NCI-H128 (cell line): ENCODE measurements around the gene HAPLN3.
"Not testable (repeated sequence)": the region's sequence is repeated elsewhere in the genome, so short reads cannot be mapped to it uniquely, and the experiment has no call there.

Experiments used
- DNase-seq: peaks from one replicate; lab custom pipeline; 2025; ENCODE audit not compliant: unreplicated experiment; lab: John Stamatoyannopoulos, UW

HAPLN3 gene

GRCh38 chr15:88894819-88895767, at the start of gene HAPLN3:
Gene HAPLN3 (minus strand): TSS chr15:88895544. CDS start chr15:88887298, 8,246 bp downstream.
- DNase-seq, result no peak

- DNase-seq, result no peak
These were observed 44.8 kb upstream of the HAPLN3 start for GRCh38 chr15:88940110-88940675.

GRCh38 chr15:88939486-88939806, 44.1 kb upstream of the HAPLN3 start:
- DNase-seq, result no peak

DNA sequence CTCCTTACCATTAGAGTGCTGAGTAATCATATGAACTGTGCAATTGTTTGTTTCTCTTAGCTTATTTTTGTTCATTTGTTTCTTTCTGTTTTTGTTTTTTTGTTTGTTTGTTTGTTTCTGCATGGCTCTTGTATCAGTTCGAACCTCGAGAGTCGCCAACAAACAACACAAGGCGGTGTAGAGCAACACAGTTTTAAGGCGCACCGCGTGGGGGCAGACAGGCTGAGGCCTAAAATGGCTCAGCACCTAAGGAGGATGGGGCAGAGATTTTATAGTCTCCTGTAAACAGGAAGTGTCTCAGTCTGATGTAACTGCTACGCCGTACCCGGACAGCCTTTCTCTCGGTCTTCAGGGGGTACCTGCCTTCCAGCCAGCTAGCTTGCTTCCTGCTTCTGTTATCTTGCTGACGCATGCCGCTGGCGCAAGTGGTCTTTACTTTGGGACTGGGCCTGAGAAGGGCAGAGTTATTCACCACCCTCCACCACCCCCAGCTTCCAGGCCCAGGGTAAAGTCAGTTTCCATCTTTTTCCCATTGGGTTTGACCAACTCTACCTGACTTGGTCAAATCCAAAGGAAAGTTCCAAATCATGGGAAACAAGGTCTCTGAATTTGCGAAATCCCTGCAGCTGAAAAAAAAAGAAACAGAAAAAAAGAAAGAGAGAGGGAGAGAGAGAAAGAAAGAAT, 43.6 kb upstream of the HAPLN3 start:
- no peak for DNase-seq

DNA sequence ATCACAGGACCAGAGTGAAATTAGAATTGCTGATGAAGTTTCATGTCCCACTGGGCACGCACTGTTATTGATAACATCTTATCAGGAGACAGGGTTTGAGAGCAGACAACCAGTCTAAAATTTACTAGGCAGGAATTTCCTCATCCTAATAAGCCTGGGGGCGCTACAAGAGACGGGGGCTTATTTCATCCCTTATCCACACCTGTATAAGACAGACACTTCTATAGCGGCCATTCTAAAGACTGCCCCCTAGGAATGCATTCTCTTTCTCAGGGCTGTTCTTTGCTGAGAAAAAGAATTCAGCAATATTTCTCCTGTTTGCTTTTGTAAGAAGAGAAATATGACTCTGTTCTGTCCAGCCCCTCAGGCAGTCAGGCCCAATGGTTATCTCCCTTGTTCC, 39.1 kb upstream of the HAPLN3 start:
- DNase-seq, result not testable (repeated sequence)

DNA sequence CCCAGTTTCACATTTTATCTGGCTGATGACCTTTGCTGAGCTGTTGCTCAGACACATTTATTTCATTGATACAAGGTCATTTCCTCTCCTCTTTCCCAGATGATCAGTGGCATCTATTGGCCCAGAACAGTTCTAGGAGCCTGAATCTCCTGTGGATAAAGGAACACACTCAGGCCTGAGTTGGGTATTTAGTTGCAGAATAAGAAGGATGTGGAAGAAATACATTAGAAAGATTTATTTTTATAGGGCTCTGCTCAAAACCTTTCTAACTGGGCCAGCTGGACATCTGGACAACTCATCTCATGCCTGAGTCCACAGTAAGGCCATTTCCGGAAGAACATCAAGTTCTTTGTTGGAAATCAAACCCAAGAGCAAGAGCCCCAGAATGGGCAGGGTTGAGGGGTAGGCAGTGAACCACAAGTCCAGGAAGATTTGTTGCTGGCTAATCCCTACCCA, 37.6 kb upstream of the HAPLN3 start:
- DNase-seq, result no peak

DNA sequence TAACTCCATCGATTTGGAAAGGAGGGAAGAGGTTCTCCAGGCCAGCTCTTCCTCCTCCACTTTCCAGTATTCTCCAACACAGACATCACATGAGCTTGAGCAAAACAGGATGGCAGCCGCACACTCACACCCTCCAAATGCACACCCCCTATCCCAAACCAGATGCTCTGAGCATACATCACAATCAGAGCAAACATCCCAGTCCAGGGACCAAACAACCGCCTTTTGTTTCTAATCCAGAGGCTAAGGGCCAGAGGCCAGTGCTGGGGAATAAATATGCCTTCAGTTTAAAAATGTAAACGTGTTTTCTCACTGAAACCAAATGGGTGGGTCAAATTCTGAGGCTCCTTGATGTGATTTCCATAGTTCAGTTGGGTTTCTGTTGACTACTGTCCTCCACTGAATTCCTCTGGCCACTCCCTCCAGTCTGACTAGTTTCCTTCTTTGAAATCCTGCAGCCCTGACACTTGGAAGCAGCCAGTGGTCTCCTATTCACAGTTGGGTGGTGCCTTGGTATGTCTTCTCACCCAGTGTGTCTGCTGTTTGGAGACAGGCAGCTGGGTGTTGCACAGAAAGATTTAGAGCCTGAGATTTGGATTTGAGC, 37.0 kb upstream of the HAPLN3 start:
- no peak for DNase-seq

- DNase-seq, result no peak
These were observed 35.2 kb upstream of the HAPLN3 start for GRCh38 chr15:88930579-88930978.

GRCh38 chr15:88929358-88930098, 34.2 kb upstream of the HAPLN3 start:
- not testable (repeated sequence) for DNase-seq

DNA sequence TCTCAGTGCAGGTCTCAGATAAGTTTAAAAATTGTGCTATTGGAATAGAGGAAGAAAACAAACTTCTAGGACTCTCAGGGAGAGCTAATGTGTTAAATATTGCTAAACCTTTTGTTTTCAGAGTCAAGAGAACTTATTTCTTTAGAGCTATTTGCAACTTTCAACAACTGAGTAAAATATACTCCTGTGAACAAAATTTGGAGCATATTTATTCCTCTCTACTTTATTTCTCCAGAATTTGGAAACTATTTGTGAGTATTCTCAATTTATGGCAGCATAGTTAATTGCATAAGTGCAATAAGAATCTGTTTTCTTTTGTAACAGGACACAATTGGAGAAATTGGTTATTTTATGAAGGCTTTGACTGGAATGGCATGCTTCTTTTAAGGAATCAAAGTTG, 32.8 kb upstream of the HAPLN3 start:
- not testable (repeated sequence) for DNase-seq

GRCh38 chr15:88925648-88926047, 30.3 kb upstream of the HAPLN3 start:
- not testable (repeated sequence) for DNase-seq

- DNase-seq, result not testable (repeated sequence)
These were observed 25.6 kb upstream of the HAPLN3 start for GRCh38 chr15:88920892-88921435.

DNA sequence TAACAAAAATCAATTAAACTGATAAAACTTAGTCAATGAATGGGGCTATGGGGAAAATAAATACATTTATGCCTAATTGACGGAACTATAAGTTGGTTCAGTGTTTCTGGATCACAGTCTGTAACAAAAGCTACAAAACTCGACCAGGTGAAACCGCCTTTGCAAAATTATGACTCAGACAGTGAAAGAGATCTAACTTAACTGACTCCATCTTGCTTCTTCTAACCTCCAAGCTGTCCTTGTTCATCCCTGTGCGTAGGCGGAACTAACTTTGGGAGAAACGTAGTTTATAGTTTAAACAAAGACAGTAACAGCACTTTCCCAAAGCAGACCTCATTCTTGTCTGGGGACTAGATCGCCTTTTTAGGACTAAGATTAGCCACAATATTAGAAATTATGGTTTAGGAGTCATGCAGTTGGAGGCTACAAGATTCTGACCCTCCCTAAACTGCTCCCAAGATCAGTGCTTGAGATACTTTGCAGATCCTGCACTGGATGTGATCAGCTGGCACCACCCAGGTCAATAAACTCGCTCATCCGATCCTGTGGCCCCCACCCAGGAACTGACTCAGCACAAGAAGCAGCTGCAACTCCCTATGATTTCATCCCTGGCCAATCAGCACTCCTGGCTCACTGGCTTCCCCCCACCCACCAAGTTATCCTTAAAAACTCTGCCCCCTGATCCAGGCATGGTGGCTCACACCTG, 25.0 kb upstream of the HAPLN3 start:
- DNase-seq, result no peak

DNA sequence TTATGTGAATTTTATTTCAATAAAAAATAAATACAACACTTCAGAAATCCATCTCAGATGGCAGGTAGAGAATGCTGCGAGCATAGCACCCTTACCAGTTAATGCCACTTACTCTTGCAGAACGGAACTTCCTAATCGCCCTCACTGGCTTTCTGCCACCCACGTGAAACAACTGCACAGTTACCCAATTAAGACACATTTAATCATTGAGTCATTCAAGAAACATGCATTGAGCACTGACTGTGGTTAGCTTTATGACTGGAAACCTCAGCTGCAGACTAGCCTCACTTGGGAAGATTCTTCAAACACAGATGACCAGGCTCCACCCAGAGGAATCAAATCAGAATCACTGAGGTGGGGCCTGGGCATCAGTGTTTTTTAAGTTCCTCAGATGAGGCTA, 23.4 kb upstream of the HAPLN3 start:
- no peak for DNase-seq

DNA sequence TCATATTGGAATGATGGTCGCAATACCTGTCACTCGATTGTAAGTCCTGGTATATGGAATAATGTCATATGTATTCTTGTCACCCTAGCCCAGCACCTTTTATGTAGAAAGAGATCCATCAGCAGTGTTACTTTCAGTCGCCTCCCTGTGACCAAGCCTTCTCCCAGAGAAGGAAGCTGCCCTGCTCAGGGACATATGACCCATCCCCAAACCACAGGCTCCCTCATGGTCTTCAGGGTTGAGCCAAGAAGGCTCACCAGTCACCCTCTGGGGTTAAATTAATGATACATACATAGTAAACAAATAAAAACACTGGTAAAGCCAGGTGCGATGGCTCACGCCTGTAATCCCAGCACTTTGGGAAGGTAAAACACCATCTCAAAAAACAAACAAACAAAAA, 22.4 kb upstream of the HAPLN3 start:
- no peak for DNase-seq

DNA sequence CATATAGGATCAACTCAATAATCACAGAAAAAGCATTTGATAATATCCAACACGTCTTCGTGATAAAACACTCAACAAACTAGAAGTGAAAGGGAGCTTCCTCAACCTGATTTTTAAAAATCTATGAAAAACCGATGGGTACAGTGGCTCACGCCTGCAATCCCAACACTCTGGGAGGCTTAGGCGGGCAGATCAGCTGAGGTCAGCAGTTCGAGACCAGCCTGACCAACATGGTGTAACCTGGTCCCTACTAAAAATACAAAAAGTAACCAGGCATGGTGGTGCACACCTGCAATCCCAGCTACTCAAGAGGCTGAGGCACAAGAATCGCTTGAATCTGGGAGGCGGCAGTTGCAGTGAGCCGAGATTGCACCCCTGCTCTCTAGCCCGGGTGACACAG, 20.0 kb upstream of the HAPLN3 start:
- no peak for DNase-seq

GRCh38 chr15:88913850-88914169, 18.5 kb upstream of the HAPLN3 start:
- DNase-seq, result no peak

DNA sequence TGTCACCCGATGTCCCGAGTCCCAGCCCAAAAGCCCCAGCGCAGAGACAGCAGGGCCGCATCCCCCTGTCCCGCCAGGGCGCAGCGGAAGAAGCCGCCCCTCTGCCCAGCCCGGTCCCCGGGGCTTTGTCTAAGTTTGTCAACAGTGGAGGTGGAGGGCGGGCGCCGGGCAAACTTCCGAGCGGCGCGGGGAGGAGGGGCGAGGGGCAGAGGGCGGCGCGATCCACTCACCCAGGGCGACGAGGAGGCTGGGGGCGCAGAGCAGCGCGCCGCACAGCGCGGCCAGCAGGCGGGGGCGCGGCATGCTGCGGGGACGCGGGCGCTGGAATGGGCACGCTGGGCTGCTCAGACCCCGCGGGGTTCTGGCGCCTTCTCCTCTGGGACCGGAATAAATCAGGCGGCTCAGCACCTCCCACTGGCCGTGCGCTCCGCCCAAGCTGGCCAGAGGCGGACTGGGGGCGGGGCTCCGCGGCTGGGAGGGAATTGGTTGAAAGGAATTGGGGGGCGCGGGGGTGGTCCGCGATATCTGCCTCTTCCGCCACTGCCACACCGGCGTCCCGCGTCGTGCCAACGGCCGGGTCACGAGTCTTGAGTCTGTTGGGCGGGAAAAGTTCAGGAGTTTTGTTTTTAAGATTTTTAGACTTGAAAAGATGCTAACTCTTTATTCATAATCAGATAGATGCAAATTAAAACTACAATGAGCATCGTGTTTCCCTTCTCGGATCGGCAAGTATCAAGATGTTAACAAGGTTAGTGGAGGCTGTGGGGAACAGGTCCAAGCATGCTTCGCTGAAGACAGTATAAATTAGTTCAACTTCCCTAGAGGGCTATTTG, 17.9 kb upstream of the HAPLN3 start, which contains the start of gene MFGE8:
Gene MFGE8, minus strand, starts transcription at position 363 of the 833 bp plus-strand sequence. Its CDS starts 60 bp downstream, at position 303.
- DNase-seq, result no peak

GRCh38 chr15:88912500-88912921, 17.2 kb upstream of the HAPLN3 start:
- no peak for DNase-seq
